Left lung (tissue), 10 donors: ENCODE data around the gene SLC2A8. TPM values are rescaled to one million over a fixed set of nuclear protein-coding genes. Genes with fewer than 3 reads are reported as not detected.
A peak's percentile ranks its signal among the peaks of the same experiment; 100 is the strongest.

Experiments
- ATAC-seq: fragments of 200-7000 bp; cut with Tn5 transposase; one replicate; pipeline ENCODE4 v1.9.1; 2020; ENCODE audit warnings: moderate library complexity
- DNase-seq, 4 donors: peaks; one replicate each; pipeline ENCODE4 v3.0.0-alpha.2; 2013 to 2020
- H3K27ac ChIP-seq, 2 donors: fragments of 200-600 bp; sonication (generic) in 1 of 2; one replicate each; pipeline versions ENCODE4 v1.5.0 to v1.8.0; 2020 to 2021
- H3K27me3 ChIP-seq, 2 donors: fragments of 200-600 bp; sonication (generic) in 1 of 2; one replicate each; pipeline versions ENCODE4 v1.5.0 to v1.8.0; 2020 to 2021
- H3K36me3 ChIP-seq, 2 donors: fragments of 200-600 bp; sonication (generic) in 1 of 2; one replicate each; pipeline versions ENCODE4 v1.5.0 to v1.8.0; 2020 to 2021
- H3K4me1 ChIP-seq, 2 donors: fragments of 200-600 bp; one replicate each; pipeline ENCODE4 v1.8.0; 2021
- H3K4me3 ChIP-seq, 2 donors: fragments of 200-600 bp; sonication (generic) in 1 of 2; one replicate each; pipeline versions ENCODE4 v1.5.0 to v1.8.0; 2020 to 2021; ENCODE audit warnings: mild to moderate bottlenecking in 1 of 2
- H3K9me3 ChIP-seq, 2 donors: fragments of 200-600 bp; sonication (generic) in 1 of 2; one replicate each; pipeline versions ENCODE4 v1.5.0 to v1.8.0; 2020 to 2021
- CTCF ChIP-seq, 2 donors: fragments of 200-600 bp; sonication (generic) in 1 of 2; IDR thresholded peaks; one replicate each; pipeline versions ENCODE4 v1.5.0 to v1.8.0; 2021; ENCODE audit warnings: antibody characterized with exemption in 2 of 2
- intact Hi-C, 2 donors: fragments of 100-400 bp; cut with DNase I; formaldehyde crosslinking; loops; one replicate each; pipeline versions ENCODE4 v1.11.2 to v1.14.2; 2022
- polyA plus RNA-seq, 6 donors: library from polyadenylated mRNA; unstranded; fragments of 120-200 nt; gene quantifications; one replicate each; pipeline ENCODE4 v1.2.1, GENCODE V29; 2013; ENCODE audit not compliant: insufficient read length in 6 of 6
- total RNA-seq, 2 donors: library from RNA; stranded (reverse); fragmentation: NEBNext Ultra II Directional; extraction: Animal tissue kit (Norgen Biotek cat#: 25700); gene quantifications; one replicate each; pipeline ENCODE4 v1.2.1, GENCODE V29; 2021
- donor health status: DM: no; HTN: yes; CAD: no.
- donor health status: DM: no; HTN: no; CAD: no.

SLC2A8 gene
- total and polyA plus RNA-seq, 8 donors: 18.6 to 24.2 (median 21.6) TPM

- H3K9me3 ChIP-seq: no peaks in the 10 kb centered on the region
- peaks cover 0 to 10% of the 10 kb centered on the region in 2 donors for H3K36me3 ChIP-seq
- H3K27me3 ChIP-seq: peaks cover 0 to 13% of the 10 kb centered on the region in 2 donors
- peak overlapping the region; percentile 80 to 82 for H3K4me3 ChIP-seq
- peak overlapping the region in 1 of 2 donors; percentile 63 for H3K27ac ChIP-seq
- peaks cover 3 to 23% of the 10 kb centered on the region in 2 donors for H3K4me1 ChIP-seq
- no peak for ATAC-seq
- intact Hi-C loops: no loop called here
- DNase-seq: no peak
- no peak for TF ChIP-seq CTCF (IDR thresholded peaks at IDR 0.05)
Measured at GRCh38 chr9:127396253-127396807, 639 bp upstream of the SLC2A8 start.

GRCh38 chr9:127397646-127398274, 791 bp downstream of the SLC2A8 start:
- Histone ChIP-seq H3K9me3 (no peaks in the 10 kb centered on the region), H3K27me3 (peaks cover 0 to 13% of the 10 kb centered on the region in 2 donors), H3K27ac (peak overlapping the region; percentile 54 to 80), H3K36me3 (peaks cover 0 to 17% of the 10 kb centered on the region in 2 donors), H3K4me3 (peak overlapping the region; percentile 80 to 82), H3K4me1 (peaks cover 3 to 23% of the 10 kb centered on the region in 2 donors)
- intact Hi-C loops: no loop called here
- DNase-seq (peak; percentile 45 to 83 (median 56)), ATAC-seq (peak; percentile 3)
- TF ChIP-seq CTCF (IDR thresholded peaks at IDR 0.05): peak; percentile 8 to 33

- peak overlapping the region; percentile 80 to 82 for H3K4me3 ChIP-seq
- ATAC-seq (no peak), DNase-seq (no peak)
- H3K27me3 ChIP-seq: peaks cover 0 to 13% of the 10 kb centered on the region in 2 donors
- no peak for TF ChIP-seq CTCF (IDR thresholded peaks at IDR 0.05)
- H3K9me3 ChIP-seq: no peaks in the 10 kb centered on the region
- peaks cover 3 to 23% of the 10 kb centered on the region in 2 donors for H3K4me1 ChIP-seq
- H3K27ac ChIP-seq: no peak overlapping the region
- intact Hi-C loops: no loop called here
- H3K36me3 ChIP-seq: peaks cover 0 to 17% of the 10 kb centered on the region in 2 donors
Measured at GRCh38 chr9:127398275-127398647, 1.3 kb downstream of the SLC2A8 start.

- no peak for DNase-seq
- TF ChIP-seq CTCF (IDR thresholded peaks at IDR 0.05): no peak
- no peaks in the 10 kb centered on the region for H3K9me3 ChIP-seq
- peaks cover 3 to 23% of the 10 kb centered on the region in 2 donors for H3K4me1 ChIP-seq
- H3K27me3 ChIP-seq: peaks cover 0 to 13% of the 10 kb centered on the region in 2 donors
- peak overlapping the region in 1 of 2 donors; percentile 80 for H3K4me3 ChIP-seq
- no peak for ATAC-seq
- intact Hi-C loops: no loop called here
- peaks cover 0 to 23% of the 10 kb centered on the region in 2 donors for H3K36me3 ChIP-seq
- no peak overlapping the region for H3K27ac ChIP-seq
Measured at GRCh38 chr9:127398715-127399400, 1.9 kb downstream of the SLC2A8 start.

- ATAC-seq: no peak
- intact Hi-C loops: no loop called here
- H3K4me3 ChIP-seq: no peak overlapping the region
- peaks cover 3 to 23% of the 10 kb centered on the region in 2 donors for H3K4me1 ChIP-seq
- no peak for DNase-seq
- peaks cover 0 to 13% of the 10 kb centered on the region in 2 donors for H3K27me3 ChIP-seq
- peaks cover 0 to 33% of the 10 kb centered on the region in 2 donors for H3K36me3 ChIP-seq
- no peak for TF ChIP-seq CTCF (IDR thresholded peaks at IDR 0.05)
- no peak overlapping the region for H3K27ac ChIP-seq
- H3K9me3 ChIP-seq: no peaks in the 10 kb centered on the region
Measured at GRCh38 chr9:127399736-127400269, 2.8 kb downstream of the SLC2A8 start.
